HG02870 (cell line): ENCODE data around the gene PAIP2.
A peak's percentile ranks its signal among the peaks of the same experiment; 100 is the strongest.
"Not testable (repeated sequence)": the region's sequence is repeated elsewhere in the genome, so short reads cannot be mapped to it uniquely, and the experiment has no call there.

ENCODE experiments used
- ATAC-seq: cut with Tn5 transposase; IDR thresholded peaks from one replicate; pipeline ENCODE4 v1.9.1; 2021; ENCODE audit warnings: mild to moderate bottlenecking, moderate library complexity; ENCODE audit not compliant: unreplicated experiment

Gene PAIP2

GRCh38 chr5:139341689-139342422 is at the start of gene PAIP2:
Gene PAIP2, plus strand, starts transcription at chr5:139341854. Its CDS starts 21,931 bp downstream, at chr5:139363785.
- ATAC-seq = peak; percentile 93

DNA sequence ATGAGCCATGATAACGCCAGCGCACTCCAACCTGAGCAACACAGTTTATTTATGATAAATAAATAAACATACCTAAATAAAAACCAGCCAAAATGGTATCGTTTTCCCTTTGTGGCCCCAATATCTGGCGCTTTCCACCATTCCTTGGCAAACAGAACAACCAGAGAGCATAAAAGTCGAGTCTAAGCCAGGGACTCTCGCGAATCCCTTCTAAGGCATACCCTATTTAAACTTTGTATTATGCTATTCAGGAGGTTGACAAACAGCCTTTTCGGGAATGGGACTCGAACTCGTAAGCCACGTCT is 48.5 kb upstream of the PAIP2 start:
- no peak for ATAC-seq

GRCh38 chr5:139293507-139294373 is 47.9 kb upstream of the PAIP2 start, which contains the start of gene MATR3:
Gene MATR3, plus strand, starts transcription at chr5:139293740. Its CDS starts 13,676 bp downstream, at chr5:139307416.
- peak; percentile 72 for ATAC-seq

- peak; percentile 25 for ATAC-seq
These were observed 47.1 kb upstream of the PAIP2 start for GRCh38 chr5:139294374-139295165.

GRCh38 chr5:139295346-139296057 is 46.2 kb upstream of the PAIP2 start:
- no peak for ATAC-seq

- no peak for ATAC-seq
These were observed 45.5 kb upstream of the PAIP2 start for GRCh38 chr5:139296198-139296597.

GRCh38 chr5:139296862-139297326 is 44.8 kb upstream of the PAIP2 start:
- ATAC-seq = no peak

DNA sequence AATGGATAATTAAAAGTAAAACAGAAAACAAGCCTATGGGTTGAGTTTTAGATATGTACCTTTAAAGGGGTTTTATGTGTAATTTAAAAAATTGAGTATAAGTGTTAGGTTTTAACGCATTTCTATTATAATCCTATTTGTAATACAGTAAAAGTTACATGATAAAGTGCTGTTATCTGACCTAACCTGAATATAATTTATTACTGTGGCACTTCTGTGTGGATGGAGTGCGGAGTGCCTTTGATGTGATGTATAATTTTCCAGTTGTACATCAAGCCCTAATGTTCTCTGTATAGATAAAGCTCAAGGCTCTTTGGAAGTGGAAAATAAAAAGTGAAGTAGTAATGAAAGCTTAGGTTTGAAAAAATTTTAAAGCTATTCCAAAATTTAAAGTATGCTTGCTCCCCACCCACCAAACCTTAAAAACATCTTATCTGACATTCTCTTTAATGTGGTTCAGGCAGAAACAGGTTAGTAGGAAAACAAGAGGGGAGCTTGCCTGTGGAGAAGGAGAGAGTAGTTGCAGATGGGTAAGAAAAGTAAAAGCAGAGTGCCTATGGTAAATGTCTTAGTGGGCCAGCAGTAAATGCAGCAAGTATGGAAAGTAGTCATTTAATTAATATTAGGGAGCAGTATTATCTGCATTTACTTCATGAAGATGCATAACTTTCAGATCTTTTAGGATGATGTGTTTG is 44.1 kb upstream of the PAIP2 start:
- no peak for ATAC-seq

- ATAC-seq = no peak
These were observed 43.4 kb upstream of the PAIP2 start for GRCh38 chr5:139298242-139298641.

- no peak for ATAC-seq
These were observed 42.2 kb upstream of the PAIP2 start for GRCh38 chr5:139299486-139299885.

DNA sequence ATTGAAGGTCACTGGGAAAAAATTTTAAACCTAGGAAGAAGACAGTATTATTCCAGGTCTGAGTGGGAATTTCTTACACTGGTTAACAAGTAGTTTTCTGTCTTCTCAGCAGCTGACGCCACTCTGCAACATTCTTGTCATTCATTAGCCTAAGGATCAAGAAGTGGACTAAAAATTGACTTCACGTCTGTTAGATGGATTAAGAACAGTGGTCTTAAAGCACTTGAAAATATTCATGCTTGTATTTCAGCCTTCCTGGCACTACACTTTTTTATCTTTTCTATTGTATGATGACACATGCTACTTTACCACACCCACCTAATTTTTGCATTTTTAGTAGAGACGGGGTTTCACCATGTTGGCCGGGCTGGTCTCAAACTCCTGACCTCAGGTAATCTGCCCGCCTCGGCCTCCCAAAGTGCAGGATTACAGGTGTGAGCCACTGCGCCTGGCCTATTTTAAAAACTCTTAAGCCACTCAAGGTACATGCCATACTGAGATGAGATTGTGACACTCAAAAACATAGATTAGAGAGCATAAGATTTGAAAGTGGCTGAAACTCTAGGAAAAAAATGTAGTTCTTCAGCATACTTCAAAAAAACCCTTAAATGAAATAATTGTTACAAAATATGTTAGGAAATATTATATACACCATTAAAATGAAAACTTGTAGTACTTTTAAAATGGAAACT is 39.7 kb upstream of the PAIP2 start:
- ATAC-seq = no peak

DNA sequence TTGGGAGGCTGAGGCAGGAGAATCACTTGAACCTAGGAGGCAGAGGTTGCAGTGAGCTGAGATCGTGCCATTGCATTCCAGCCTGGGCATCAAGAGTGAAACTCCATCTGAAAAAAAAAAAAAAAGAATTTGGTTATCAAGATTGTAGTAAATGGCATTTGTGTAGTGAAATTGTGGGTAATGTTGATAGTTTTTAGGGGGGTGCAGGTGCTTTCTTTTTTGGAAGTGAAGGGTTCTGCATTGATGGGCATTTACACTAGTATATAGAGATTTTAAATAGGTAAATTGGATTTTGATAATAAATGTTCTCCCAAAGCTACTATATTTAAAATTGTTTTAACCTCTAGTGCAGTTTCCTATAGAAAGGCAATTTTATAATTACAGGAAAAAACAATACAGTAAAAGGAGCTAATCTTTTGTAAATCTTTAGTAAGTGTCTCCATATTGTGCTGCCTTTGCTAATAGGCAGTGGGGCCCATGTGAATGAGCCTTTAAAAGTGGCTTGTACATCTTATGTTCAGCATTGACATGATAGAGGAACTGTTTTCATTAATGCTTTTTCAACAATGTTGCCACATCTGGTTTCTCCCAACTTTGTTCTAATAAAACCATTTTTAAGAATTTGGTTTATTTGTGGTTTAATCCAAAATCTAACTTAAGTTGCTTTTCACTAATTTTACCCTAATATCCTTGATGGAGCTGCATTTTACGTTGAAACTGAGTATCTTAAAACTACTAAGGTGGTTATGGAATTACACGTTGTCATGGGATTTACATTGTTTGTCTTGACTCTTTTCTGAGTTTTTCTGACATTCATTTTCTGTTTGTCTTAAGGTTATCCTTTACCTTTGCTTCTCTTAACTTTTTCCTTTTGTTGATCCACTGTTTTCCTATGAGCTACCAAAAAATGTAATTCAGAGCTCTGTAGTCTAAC is 37.0 kb upstream of the PAIP2 start:
- no peak for ATAC-seq

DNA sequence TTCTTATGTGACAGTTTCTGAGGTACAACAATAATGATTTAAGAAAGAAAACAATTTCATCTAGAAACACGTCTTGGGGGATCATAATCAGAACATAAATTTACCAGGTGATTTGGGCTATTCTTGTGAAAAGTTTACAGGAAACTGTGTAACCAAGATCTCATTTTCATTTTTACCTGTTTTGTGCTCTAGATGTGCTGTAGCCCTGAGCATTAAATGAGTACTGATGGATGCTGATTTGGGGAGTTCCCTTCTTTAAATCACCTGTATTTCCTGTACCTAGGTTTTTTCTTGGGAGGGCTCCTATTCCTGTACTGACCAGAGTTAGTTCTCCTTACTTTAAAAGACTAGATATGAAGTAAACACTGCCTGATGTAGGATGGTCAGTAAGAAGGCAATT is 35.5 kb upstream of the PAIP2 start:
- ATAC-seq = no peak

GRCh38 chr5:139306628-139307379 is 34.9 kb upstream of the PAIP2 start:
- no peak for ATAC-seq

DNA sequence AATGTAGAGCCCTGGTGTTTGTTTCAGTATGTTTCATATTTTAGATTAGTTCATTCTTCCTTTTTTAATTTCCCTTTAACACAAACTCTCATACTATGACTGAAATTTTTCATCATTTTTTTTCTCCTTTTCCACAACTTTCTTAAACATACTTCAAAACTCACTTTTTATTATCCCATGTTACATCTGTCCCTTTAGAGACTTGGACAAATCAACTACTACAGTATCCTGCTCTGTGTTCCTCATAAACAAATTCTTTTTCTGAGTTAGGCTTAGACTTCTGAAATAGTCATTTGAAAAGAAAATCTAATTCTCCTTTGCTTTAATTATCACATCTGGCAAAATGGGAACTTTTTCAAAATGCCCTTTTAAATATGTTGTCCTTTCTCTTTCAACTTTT is 32.9 kb upstream of the PAIP2 start:
- ATAC-seq = no peak

DNA sequence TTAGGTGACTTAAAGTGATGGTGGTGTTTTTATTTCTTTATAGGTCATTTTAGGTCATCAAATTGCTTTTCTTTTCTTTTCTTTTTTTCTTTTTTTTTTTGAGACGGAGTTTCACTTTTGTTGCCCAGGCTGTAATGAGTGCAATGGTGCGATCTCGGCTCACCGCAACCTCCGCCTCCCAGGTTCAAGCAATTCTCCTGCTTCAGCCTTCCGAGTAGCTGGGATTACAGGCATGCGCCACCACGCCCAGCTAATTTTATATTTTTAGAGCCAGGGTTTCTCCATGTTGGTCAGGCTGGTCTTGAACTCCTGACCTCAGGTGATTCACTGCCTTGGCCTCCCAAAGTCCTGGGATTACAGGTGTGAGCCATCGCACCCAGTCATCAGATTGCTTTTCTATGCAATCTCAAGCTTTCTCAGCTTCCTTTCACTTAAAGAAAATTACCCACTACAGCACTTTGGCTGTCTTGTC is 30.9 kb upstream of the PAIP2 start:
- ATAC-seq = not testable (repeated sequence)

- ATAC-seq = no peak
These were observed 29.6 kb upstream of the PAIP2 start for GRCh38 chr5:139312075-139312474.
